B cell (primary cell): Measurements from ENCODE around the gene ATP8B3. TPM values are rescaled to one million over a fixed set of nuclear protein-coding genes. Genes with fewer than 3 reads are reported as not detected.

ENCODE experiments used
- ATAC-seq: fragments of 200-7000 bp; cut with Tn5 transposase; one replicate; pipeline ENCODE4 v1.10.0; 2021; ENCODE audit warnings: low read depth, mild to moderate bottlenecking, moderate number of reproducible peaks, moderate library complexity
- CTCF ChIA-PET: fragments of 350-600 bp; sonication (Branson Sonifier 250); formaldehyde crosslinking; loops from one replicate; lab custom pipeline; 2021; ENCODE audit warnings: antibody characterized with exemption, inconsistent platforms; lab: Charles Lee
- POLR2A ChIA-PET: fragments of 350-600 bp; sonication (Branson Sonifier 250); formaldehyde crosslinking; loops from one replicate; lab custom pipeline; 2021; ENCODE audit warnings: antibody characterized with exemption; lab: Charles Lee
- DNase-seq: peaks from one replicate; pipeline ENCODE4 v3.0.0; 2013
- H2AFZ ChIP-seq: 2 replicates; pipeline ENCODE4 v1.6.1; 2012; ENCODE audit warnings: mild to moderate bottlenecking, low read depth, low read length; ENCODE audit not compliant: insufficient read depth, poor library complexity, severe bottlenecking
- H3K27ac ChIP-seq, 2 donors: 1 replicate in 1 of 2; 2 replicates in 1 of 2; pipeline ENCODE4 v1.5.1; 2012 to 2013; ENCODE audit warnings: low read length in 2 of 2, mild to moderate bottlenecking in 2 of 2, moderate library complexity in 1 of 2
- H3K27me3 ChIP-seq, 4 experiments: fragments of 200-600 bp in 1 of 4; sonication (generic) in 1 of 4; replicated peaks in 1 of 4; 1 replicate in 2 of 4; 2 replicates in 2 of 4; pipeline versions ENCODE4 v1.6.1 to v1.7.0; 2013 to 2016; ENCODE audit warnings: low read length in 3 of 4, mild to moderate bottlenecking in 2 of 4, mixed read lengths in 1 of 4, moderate library complexity in 1 of 4; ENCODE audit not compliant: insufficient read depth in 4 of 4, control insufficient read depth in 3 of 4; ENCODE audit errors: control extremely low read depth in 1 of 4
- H3K36me3 ChIP-seq, 2 experiments: replicated peaks in 1 of 2; 1 replicate in 1 of 2; 2 replicates in 1 of 2; pipeline versions ENCODE4 v1.6.1 to v1.7.1; 2013; ENCODE audit warnings: low read length in 1 of 2; ENCODE audit not compliant: insufficient read depth in 2 of 2, control insufficient read depth in 1 of 2; ENCODE audit errors: control extremely low read depth in 1 of 2, extremely low read depth in 1 of 2
- H3K4me1 ChIP-seq, 2 donors: fragments of 200-600 bp in 1 of 2; sonication (generic) in 1 of 2; 1 replicate in 1 of 2; 2 replicates in 1 of 2; pipeline versions ENCODE4 v1.5.1 to v1.6.1; 2013 to 2017; ENCODE audit warnings: low read length in 2 of 2; ENCODE audit not compliant: control insufficient read depth in 2 of 2, insufficient read depth in 2 of 2
- H3K4me2 ChIP-seq: replicated peaks from 2 replicates; pipeline ENCODE3; 2012; ENCODE audit warnings: mild to moderate bottlenecking, low read depth, low read length; ENCODE audit not compliant: poor library complexity, severe bottlenecking
- H3K4me3 ChIP-seq, 5 experiments: fragments of 200-600 bp in 1 of 5; sonication (generic) in 1 of 5; 1 replicate in 3 of 5; 2 replicates in 2 of 5; pipeline versions ENCODE4 v1.5.1 to v1.7.0; 2011 to 2016; ENCODE audit warnings: low read length in 4 of 5, mild to moderate bottlenecking in 4 of 5, low read depth in 2 of 5, control low read depth in 1 of 5, moderate library complexity in 1 of 5; ENCODE audit not compliant: insufficient read depth in 1 of 5; ENCODE audit errors: control extremely low read depth in 1 of 5, extremely low read depth in 1 of 5
- H3K79me2 ChIP-seq: fragments of 200-600 bp; sonication (generic); one replicate; pipeline ENCODE4 v1.6.0; 2016; ENCODE audit warnings: low read length; ENCODE audit not compliant: control insufficient read depth, insufficient read depth
- H3K9ac ChIP-seq: fragments of 200-600 bp; sonication (generic); 2 replicates; pipeline ENCODE4 v1.6.1; 2017; ENCODE audit warnings: mild to moderate bottlenecking, low read length, moderate library complexity
- H3K9me3 ChIP-seq, 3 donors: one replicate each; pipeline versions ENCODE4 v1.6.1 to v1.7.1; 2013; ENCODE audit warnings: low read length in 2 of 3; ENCODE audit not compliant: control insufficient read depth in 2 of 3, insufficient read depth in 1 of 3; ENCODE audit errors: control extremely low read depth in 1 of 3
- H4K20me1 ChIP-seq: 2 replicates; pipeline ENCODE4 v1.6.0; 2012; ENCODE audit warnings: mild to moderate bottlenecking, low read length; ENCODE audit not compliant: insufficient read depth, control insufficient read depth, poor library complexity, severe bottlenecking
- H3K27ac Mint-ChIP-seq: one replicate; pipeline ENCODE4 v1.8.0; 2021; ENCODE audit warnings: mixed read lengths
- H3K27me3 Mint-ChIP-seq: one replicate; pipeline ENCODE4 v1.8.0; 2021; ENCODE audit warnings: mixed read lengths
- H3K4me1 Mint-ChIP-seq: one replicate; pipeline ENCODE4 v1.8.0; 2021; ENCODE audit warnings: mixed read lengths
- H3K4me3 Mint-ChIP-seq: one replicate; pipeline ENCODE4 v1.8.0; 2021; ENCODE audit warnings: mixed read lengths
- H3K9me3 Mint-ChIP-seq: one replicate; pipeline ENCODE4 v1.8.0; 2022; ENCODE audit warnings: mixed read lengths; ENCODE audit not compliant: insufficient read depth
- CTCF ChIP-seq: fragments of 200-600 bp; IDR thresholded peaks from one replicate; pipeline ENCODE4 v1.8.0; 2022; ENCODE audit warnings: antibody characterized with exemption, mild to moderate bottlenecking
- EZH2 ChIP-seq: IDR thresholded peaks from 2 replicates; pipeline ENCODE4 v1.6.1; 2012; ENCODE audit warnings: borderline replicate concordance, low read depth, mild to moderate bottlenecking, moderate library complexity, low read length; ENCODE audit not compliant: insufficient read depth, poor library complexity, severe bottlenecking
- WGBS: methylation state at CpG from one replicate; pipeline ENCODE4 v1.1.5; 2013; ENCODE audit warnings: missing lambda C conversion rate; ENCODE audit not compliant: insufficient coverage; 5-methylcytosine and 5-hydroxymethylcytosine counted together
- intact Hi-C: fragments of 100-400 bp; cut with micrococcal nuclease; formaldehyde crosslinking; loops from one replicate; pipeline ENCODE4 v1.10.0; 2022
- polyA plus RNA-seq: library from polyadenylated mRNA; depleted of rRNA; stranded (reverse); fragments of >200 nt; gene quantifications from 2 replicates; pipeline ENCODE4 v1.2.3, GENCODE V29; 2012
- total RNA-seq, 2 donors: library from RNA; stranded (reverse); fragments of 120-200 nt in 1 of 2; gene quantifications; 1 replicate in 1 of 2; 2 replicates in 1 of 2; pipeline versions ENCODE4 v1.2.3 to v1.2.4, GENCODE V29; 2013 to 2022

The ATP8B3 gene
- total and polyA plus RNA-seq, 2 donors (not counting 1 experiment from before 2014, with no cell fraction given): 0.89 to 5.1 TPM

DNA sequence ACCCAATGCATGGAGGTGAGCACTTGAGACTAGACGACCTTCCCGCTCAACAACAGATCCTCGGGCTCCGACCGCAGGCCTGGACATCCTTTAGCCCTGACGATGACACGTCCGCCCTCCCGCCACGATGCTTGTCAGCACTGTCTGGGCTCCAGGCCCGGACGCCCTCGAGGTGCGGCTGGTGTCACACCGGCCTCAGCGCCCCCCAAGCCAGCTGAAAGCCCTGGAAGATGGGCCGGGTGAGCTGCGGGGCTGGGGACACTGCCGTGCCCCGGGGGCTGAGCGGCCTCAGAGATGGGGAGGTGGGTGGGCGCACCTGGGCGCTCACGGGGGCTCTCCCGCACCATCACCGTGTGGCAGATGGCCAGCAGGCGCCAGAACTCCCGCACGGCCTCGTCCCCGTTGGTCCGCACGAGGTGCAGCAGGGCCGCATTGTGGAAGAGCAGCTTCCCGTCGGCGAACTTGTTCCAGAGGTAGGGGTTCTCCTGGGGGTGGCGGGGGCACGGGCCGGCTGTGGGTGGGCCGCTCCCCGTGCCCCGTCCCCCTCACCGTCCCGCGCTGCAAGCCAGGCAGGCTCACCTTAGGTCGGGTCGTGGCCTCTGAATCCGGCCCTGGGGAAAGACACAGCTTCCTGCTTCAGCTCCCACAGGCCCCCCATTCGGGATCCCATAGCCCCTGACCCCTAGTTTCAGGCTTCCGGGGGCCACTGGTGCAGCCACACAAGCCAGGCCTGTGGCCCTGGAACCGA lies 15.5 kb downstream of the ATP8B3 start:
- Histone ChIP-seq H3K36me3 (no peaks in the 10 kb centered on the region), H3K27me3 (peaks cover 0 to 29% (median 3%) of the 10 kb centered on the region in 4 experiments), H3K9me3 (no peaks in the 10 kb centered on the region), H3K79me2 (no peaks in the 10 kb centered on the region), H3K4me3 (no peak overlapping the region), H4K20me1 (no peaks in the 10 kb centered on the region), H3K9ac (no peak overlapping the region), H2AFZ (no peak overlapping the region), H3K4me1 (peaks cover 8% of the 10 kb centered on the region in 2 donors), H3K4me2 (peak overlapping the region; percentile 61), H3K27ac (no peak overlapping the region)
- no peaks in the 10 kb centered on the region for H3K9me3 Mint-ChIP-seq
- no peak for ATAC-seq
- no peak overlapping the region for H3K4me3 Mint-ChIP-seq
- no peak for TF ChIP-seq CTCF
- TF ChIP-seq EZH2: no peak
- H3K27me3 Mint-ChIP-seq: peaks cover 4% of the 10 kb centered on the region
- WGBS: 70% methylated on average over 52 of the region's 52 CpGs
- no peak for DNase-seq
- intact Hi-C loops: no loop called here
- POLR2A ChIA-PET: no interaction called here
- CTCF ChIA-PET: interaction anchor here (0.7 to 6.6 kb wide), 7 partner anchors 13 to 517 kb away, joined by 3 to 48 read pairs (median 4); no protein-coding TSS in a partner anchor
- no peaks in the 10 kb centered on the region for H3K4me1 Mint-ChIP-seq
- no peak overlapping the region for H3K27ac Mint-ChIP-seq
